ENCODE measurements around the gene SLC2A11.

Gene SLC2A11

DNA sequence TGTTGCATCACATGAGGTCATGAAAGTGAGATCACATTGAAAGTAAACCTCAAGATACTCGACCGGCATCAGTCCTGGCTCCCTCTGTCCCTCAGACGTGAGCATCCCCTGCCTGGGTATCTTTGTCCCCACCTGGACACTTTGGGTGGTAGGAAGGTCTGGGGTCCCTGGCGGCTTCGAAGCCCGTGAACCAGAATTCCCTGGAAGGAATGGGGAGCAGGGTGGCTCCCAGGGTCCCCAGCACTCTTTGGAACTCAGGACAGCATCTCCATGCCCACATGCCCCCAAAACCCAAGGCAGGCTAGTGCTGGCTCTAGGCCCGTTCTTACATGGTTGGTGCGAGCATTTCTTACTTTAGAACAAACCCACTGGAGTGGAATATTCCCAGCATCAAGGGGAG lies 26.4 kb upstream of the SLC2A11 start:
- no peak for TF ChIP-seq POLR2A (IDR thresholded peaks at IDR 0.05; ENCODE audit: extremely low read depth, insufficient read length)
- TF ChIP-seq, protein P1, sequence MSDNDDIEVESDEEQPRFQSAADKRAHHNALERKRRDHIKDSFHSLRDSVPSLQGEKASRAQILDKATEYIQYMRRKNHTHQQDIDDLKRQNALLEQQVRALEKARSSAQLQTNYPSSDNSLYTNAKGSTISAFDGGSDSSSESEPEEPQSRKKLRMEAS (IDR thresholded peaks at IDR 0.05; ENCODE audit: low read depth, low read length): no peak
- TF ChIP-seq MYC (IDR thresholded peaks at IDR 0.05; ENCODE audit: low read depth, low read length): no peak
- TF ChIP-seq, protein P2, sequence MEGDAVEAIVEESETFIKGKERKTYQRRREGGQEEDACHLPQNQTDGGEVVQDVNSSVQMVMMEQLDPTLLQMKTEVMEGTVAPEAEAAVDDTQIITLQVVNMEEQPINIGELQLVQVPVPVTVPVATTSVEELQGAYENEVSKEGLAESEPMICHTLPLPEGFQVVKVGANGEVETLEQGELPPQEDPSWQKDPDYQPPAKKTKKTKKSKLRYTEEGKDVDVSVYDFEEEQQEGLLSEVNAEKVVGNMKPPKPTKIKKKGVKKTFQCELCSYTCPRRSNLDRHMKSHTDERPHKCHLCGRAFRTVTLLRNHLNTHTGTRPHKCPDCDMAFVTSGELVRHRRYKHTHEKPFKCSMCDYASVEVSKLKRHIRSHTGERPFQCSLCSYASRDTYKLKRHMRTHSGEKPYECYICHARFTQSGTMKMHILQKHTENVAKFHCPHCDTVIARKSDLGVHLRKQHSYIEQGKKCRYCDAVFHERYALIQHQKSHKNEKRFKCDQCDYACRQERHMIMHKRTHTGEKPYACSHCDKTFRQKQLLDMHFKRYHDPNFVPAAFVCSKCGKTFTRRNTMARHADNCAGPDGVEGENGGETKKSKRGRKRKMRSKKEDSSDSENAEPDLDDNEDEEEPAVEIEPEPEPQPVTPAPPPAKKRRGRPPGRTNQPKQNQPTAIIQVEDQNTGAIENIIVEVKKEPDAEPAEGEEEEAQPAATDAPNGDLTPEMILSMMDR (IDR thresholded peaks at IDR 0.05; ENCODE audit: low read depth, low read length): no peak
- DNase-seq (ENCODE audit: low read depth): no peak

DNA sequence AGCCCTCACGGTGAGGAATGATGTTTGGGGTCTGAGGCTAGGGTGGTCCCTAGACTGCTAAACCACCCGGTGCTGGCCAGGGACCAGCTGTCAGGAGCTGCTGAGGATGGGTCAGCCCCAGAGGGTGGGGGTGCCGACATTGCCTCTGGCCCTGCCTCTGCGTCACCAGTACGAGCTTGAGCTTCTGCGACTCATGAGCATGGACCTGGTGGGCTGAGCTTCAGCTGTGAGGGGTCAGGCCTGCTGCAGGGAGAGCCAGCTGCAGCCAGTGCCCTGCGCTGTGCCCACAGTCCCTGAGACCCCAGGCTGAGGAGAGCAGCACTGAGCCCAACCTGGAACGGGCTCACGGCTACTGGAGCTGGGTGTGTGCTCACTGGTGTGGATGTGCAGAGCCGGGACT lies 25.9 kb upstream of the SLC2A11 start:
- TF ChIP-seq MYC (IDR thresholded peaks at IDR 0.05; ENCODE audit: low read depth, low read length) (no peak), POLR2A (IDR thresholded peaks at IDR 0.05; ENCODE audit: extremely low read depth, insufficient read length) (no peak)
- TF ChIP-seq, protein P2 (IDR thresholded peaks at IDR 0.05; ENCODE audit: low read depth, low read length): no peak
- TF ChIP-seq, protein P1 (IDR thresholded peaks at IDR 0.05; ENCODE audit: low read depth, low read length): no peak
- no peak for DNase-seq (ENCODE audit: low read depth)
- no peak overlapping the region for H3K4me3 ChIP-seq (ENCODE audit: low read depth, low read length)

More for the DNA sequence above, 26.4 kb upstream of the SLC2A11 start:
- H3K4me3 ChIP-seq (ENCODE audit: low read depth, low read length): no peak overlapping the region

DNA sequence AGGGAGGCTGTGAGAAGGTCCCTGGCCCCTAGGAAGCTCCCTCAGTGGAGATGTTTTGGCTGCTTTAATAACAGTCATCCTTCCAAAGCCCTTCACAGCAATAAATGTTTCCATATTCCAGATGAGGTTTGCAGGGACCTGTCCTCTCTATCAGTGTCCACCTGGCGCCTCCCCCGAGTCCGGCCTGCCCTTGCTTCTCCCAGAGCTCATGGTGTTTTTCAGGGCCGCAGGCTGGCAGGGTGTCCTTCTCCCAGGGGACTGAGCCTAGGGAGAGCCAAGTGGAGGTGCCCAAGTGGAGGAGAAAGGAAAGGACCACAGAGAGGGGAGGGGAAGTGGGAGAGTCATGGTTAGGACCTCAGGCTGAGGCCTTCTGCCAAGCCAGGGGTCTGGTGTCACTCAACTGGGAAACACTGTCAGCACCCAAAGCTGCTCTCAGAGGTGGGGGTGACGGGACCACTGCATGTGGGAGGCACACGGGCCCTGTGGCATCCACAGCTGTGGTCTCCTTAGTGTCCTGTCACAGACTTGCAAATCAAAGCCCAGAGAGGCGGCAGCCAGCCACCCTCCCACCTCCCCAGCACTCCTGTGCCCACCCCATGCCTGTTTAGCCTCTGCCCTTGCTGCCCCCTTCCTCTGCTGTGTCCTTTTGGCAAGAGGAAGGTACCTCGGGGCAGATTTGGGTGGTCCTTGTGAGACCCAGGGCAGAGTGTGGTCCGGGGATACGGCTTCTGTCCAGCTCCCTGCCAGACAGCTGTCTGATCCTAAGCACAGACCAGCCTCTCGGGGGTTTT lies 25.3 kb upstream of the SLC2A11 start:
- DNase-seq (ENCODE audit: low read depth): no peak
- TF ChIP-seq, protein P2 (IDR thresholded peaks at IDR 0.05; ENCODE audit: low read depth, low read length): no peak
- TF ChIP-seq POLR2A (IDR thresholded peaks at IDR 0.05; ENCODE audit: extremely low read depth, insufficient read length): no peak
- TF ChIP-seq MYC (IDR thresholded peaks at IDR 0.05; ENCODE audit: low read depth, low read length): no peak
- TF ChIP-seq, protein P1 (IDR thresholded peaks at IDR 0.05; ENCODE audit: low read depth, low read length): no peak
- H3K4me3 ChIP-seq (ENCODE audit: low read depth, low read length): no peak overlapping the region

DNA sequence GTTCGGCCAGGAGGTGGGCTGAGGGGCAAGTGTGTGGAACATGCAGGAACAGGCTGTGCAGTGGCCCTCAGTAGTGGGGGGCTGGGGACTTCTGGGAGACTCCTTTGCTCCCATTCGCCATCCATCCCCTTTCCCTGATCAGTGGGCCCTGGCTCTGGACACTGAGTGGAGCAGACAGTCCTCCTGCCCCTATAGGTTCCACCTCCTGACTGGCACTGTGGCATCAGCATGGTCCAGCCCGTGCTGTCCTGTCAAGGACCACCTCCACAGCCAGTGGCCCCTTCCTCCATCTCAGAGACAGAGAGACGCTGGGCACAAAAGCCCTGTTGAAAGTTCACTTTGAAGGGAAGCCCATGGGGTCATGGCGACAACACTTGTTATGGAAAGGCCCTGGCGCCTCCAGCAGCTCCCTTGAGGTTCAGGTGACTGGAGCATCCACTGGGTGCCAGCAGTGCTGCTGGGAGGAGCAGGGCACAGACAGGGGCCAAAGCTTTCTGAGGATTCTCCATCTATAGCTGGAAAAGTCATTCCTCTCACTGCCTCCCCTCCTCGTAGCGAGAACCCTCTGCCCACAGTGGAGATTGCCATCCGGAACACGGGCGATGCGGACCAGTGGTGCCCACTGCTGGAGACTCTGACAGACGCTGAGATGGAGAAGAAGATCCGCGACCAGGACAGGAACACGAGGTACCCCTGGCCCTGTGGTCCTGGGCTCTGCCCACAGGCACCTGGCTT lies 24.5 kb upstream of the SLC2A11 start:
- no peak for DNase-seq (ENCODE audit: low read depth)
- TF ChIP-seq, protein P2 (IDR thresholded peaks at IDR 0.05; ENCODE audit: low read depth, low read length): no peak
- TF ChIP-seq MYC (IDR thresholded peaks at IDR 0.05; ENCODE audit: low read depth, low read length) (no peak), POLR2A (IDR thresholded peaks at IDR 0.05; ENCODE audit: extremely low read depth, insufficient read length) (no peak)
- TF ChIP-seq, protein P1 (IDR thresholded peaks at IDR 0.05; ENCODE audit: low read depth, low read length): no peak
- no peak overlapping the region for H3K4me3 ChIP-seq (ENCODE audit: low read depth, low read length)

DNA sequence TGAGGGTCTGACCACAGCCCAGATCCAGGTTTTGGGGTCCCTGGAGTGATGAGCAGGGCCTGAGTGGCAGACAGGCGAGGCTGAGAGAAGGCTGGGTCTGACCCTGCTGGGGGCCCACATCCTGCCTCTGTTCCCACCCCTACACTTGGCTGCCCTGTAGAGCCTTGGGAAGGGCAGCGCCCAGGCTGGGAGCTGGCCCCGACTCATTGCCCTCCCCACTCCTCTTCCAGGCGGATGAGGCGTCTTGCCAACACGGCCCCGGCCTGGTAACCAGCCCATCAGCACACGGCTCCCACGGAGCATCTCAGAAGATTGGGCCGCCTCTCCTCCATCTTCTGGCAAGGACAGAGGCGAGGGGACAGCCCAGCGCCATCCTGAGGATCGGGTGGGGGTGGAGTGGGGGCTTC lies 23.8 kb upstream of the SLC2A11 start:
- TF ChIP-seq POLR2A (IDR thresholded peaks at IDR 0.05; ENCODE audit: extremely low read depth, insufficient read length) (no peak), MYC (IDR thresholded peaks at IDR 0.05; ENCODE audit: low read depth, low read length) (no peak)
- TF ChIP-seq, protein P1 (IDR thresholded peaks at IDR 0.05; ENCODE audit: low read depth, low read length): no peak
- TF ChIP-seq, protein P2 (IDR thresholded peaks at IDR 0.05; ENCODE audit: low read depth, low read length): no peak
- H3K4me3 ChIP-seq (ENCODE audit: low read depth, low read length): no peak overlapping the region
- DNase-seq (ENCODE audit: low read depth): no peak

Data from NB4 (cell line).